BJ (cell line): Measurements from ENCODE around the gene C1orf116. TPM values are rescaled to one million over a fixed set of nuclear protein-coding genes. Genes with fewer than 3 reads are reported as not detected.

Source experiments
- CTCF ChIA-PET: fragments of 350-600 bp; formaldehyde crosslinking; extraction: SDS; loops from one replicate; lab custom pipeline; 2021; ENCODE audit warnings: antibody characterized with exemption, inconsistent platforms; lab: Yijun Ruan, JAX
- POLR2A ChIA-PET: fragments of 300-600 bp; sonication (Branson Sonifier 250); formaldehyde crosslinking; extraction: SDS; loops from one replicate; lab custom pipeline; 2021; ENCODE audit warnings: antibody characterized with exemption; lab: Charles Lee
- DNase-seq: peaks from one replicate; pipeline ENCODE4 v3.0.0-alpha.2; 2011; ENCODE audit warnings: low read depth
- H3K27me3 ChIP-seq: 2 replicates; pipeline ENCODE4 v1.6.0; 2011; ENCODE audit warnings: low read length; ENCODE audit not compliant: control insufficient read depth, insufficient read depth
- H3K36me3 ChIP-seq: 2 replicates; pipeline ENCODE4 v1.5.1; 2011; ENCODE audit warnings: low read length; ENCODE audit not compliant: control insufficient read depth, insufficient read depth
- H3K4me3 ChIP-seq: 2 replicates; pipeline ENCODE4 v1.5.1; 2011; ENCODE audit warnings: low read depth, mild to moderate bottlenecking, control low read depth, low read length
- CTCF ChIP-seq: IDR thresholded peaks from 2 replicates; pipeline ENCODE4 v1.5.1; 2011; ENCODE audit warnings: low read depth, mild to moderate bottlenecking, control low read depth, inconsistent platforms, low read length, moderate library complexity; ENCODE audit not compliant: insufficient read depth
- polyA plus RNA-seq: library from polyadenylated mRNA; depleted of rRNA; stranded (reverse); fragments of >200 nt; gene quantifications from 2 replicates; pipeline ENCODE4 v1.2.3, GENCODE V29; 2011

Gene C1orf116
- polyA plus RNA-seq, 1 experiment: not detected

- Histone ChIP-seq H3K4me3 (no peak overlapping the region), H3K27me3 (peaks cover 17% of the 10 kb centered on the region), H3K36me3 (no peaks in the 10 kb centered on the region)
- no peak for TF ChIP-seq CTCF
- no peak for DNase-seq
- POLR2A ChIA-PET: no interaction called here
- CTCF ChIA-PET: interaction anchor here (1.4 kb wide), 1 partner anchor 17 kb away, joined by 4 read pairs; no protein-coding TSS in a partner anchor
Observed at GRCh38 chr1:206987873-206988272, 44.7 kb downstream of the C1orf116 start.

GRCh38 chr1:206986885-206987284, 45.7 kb downstream of the C1orf116 start:
- POLR2A ChIA-PET: no interaction called here
- Histone ChIP-seq H3K36me3 (no peaks in the 10 kb centered on the region), H3K27me3 (peaks cover 18% of the 10 kb centered on the region), H3K4me3 (no peak overlapping the region)
- no peak for DNase-seq
- no peak for TF ChIP-seq CTCF
- CTCF ChIA-PET: interaction anchor here (1.1 to 1.9 kb wide), 4 partner anchors 18 to 273 kb away, joined by 3 to 5 read pairs (median 4); no protein-coding TSS in a partner anchor

GRCh38 chr1:206986402-206986801, 46.2 kb downstream of the C1orf116 start:
- TF ChIP-seq CTCF: no peak
- peaks cover 18% of the 10 kb centered on the region for H3K27me3 ChIP-seq
- no peak overlapping the region for H3K4me3 ChIP-seq
- POLR2A ChIA-PET: no interaction called here
- CTCF ChIA-PET: interaction anchor here (0.9 to 1.9 kb wide), 6 partner anchors 10 to 272 kb away, joined by 3 to 5 read pairs (median 4); no protein-coding TSS in a partner anchor
- no peaks in the 10 kb centered on the region for H3K36me3 ChIP-seq
- no peak for DNase-seq

GRCh38 chr1:206985162-206985749, 47.3 kb downstream of the C1orf116 start:
- POLR2A ChIA-PET: no interaction called here
- H3K27me3 ChIP-seq: peaks cover 15% of the 10 kb centered on the region
- H3K4me3 ChIP-seq: no peak overlapping the region
- H3K36me3 ChIP-seq: no peaks in the 10 kb centered on the region
- CTCF ChIA-PET: interaction anchor here (1.1 to 6.3 kb wide), 6 partner anchors 13 to 250 kb away, joined by 3 to 70 read pairs (median 4); partner anchors contain the start of gene FCAMR
- no peak for DNase-seq
- no peak for TF ChIP-seq CTCF

- no peak overlapping the region for H3K4me3 ChIP-seq
- ChIA-PET POLR2A (no interaction called here), CTCF (interaction anchor here (0.6 to 6.3 kb wide), 55 partner anchors 9 to 518 kb away, joined by 3 to 70 read pairs (median 5); partner anchors contain the start of genes DYRK3, FCAMR, IL20 and PFKFB2)
- H3K36me3 ChIP-seq: no peaks in the 10 kb centered on the region
- DNase-seq: no peak
- peaks cover 7% of the 10 kb centered on the region for H3K27me3 ChIP-seq
- peak; percentile 73 for TF ChIP-seq CTCF
Observed at GRCh38 chr1:206982216-206982615, 50.3 kb downstream of the C1orf116 start.
